ENCODE data around the gene BABAM1. TPM values are rescaled to one million over a fixed set of nuclear protein-coding genes. Genes with fewer than 3 reads are reported as not detected.

The BABAM1 gene
- total RNA-seq, 6 experiments from 2014 or later: 105 to 128 (median 120) TPM

DNA sequence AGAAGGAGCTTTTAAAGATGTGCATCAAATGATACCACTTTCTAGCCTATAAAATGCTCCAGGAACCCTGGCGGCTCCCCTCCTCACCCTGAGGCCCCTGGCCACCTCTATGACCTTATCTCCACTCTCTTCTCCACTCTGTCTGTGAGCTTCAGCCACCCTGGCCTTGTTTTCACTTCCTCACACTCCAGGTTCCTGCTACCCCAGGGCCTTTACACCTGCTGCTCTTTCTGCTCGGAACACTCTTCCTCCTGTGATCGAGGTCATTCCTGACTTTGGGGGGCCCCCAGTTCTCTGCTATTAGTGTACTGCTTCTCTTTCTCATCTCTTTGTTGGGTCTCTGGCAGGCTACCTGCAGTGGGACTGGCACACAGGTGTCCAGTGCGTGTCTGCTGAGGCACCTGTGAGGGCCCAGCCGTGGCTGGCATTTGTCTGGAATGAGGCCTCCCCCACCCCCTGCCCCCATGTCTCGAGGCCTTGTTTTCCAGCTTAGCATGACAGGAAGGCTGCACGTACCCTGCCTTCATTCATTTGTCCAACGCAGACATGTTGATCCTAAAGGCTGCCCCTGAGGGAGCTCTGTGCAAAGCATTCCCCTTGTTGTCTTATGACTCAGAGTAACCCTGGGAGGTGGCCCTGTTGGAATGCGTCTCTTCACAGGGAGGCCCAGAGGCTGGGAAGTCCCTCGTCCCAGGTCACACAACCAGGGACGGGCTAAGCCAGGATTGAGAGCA is 44.4 kb downstream of the BABAM1 start:
- H3K4me3 Mint-ChIP-seq: peak overlapping the region; percentile 79
- TF ChIP-seq, protein P1, sequence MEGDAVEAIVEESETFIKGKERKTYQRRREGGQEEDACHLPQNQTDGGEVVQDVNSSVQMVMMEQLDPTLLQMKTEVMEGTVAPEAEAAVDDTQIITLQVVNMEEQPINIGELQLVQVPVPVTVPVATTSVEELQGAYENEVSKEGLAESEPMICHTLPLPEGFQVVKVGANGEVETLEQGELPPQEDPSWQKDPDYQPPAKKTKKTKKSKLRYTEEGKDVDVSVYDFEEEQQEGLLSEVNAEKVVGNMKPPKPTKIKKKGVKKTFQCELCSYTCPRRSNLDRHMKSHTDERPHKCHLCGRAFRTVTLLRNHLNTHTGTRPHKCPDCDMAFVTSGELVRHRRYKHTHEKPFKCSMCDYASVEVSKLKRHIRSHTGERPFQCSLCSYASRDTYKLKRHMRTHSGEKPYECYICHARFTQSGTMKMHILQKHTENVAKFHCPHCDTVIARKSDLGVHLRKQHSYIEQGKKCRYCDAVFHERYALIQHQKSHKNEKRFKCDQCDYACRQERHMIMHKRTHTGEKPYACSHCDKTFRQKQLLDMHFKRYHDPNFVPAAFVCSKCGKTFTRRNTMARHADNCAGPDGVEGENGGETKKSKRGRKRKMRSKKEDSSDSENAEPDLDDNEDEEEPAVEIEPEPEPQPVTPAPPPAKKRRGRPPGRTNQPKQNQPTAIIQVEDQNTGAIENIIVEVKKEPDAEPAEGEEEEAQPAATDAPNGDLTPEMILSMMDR (IDR thresholded peaks at IDR 0.05): no peak
- DNase-seq: peak; percentile 62

DNA sequence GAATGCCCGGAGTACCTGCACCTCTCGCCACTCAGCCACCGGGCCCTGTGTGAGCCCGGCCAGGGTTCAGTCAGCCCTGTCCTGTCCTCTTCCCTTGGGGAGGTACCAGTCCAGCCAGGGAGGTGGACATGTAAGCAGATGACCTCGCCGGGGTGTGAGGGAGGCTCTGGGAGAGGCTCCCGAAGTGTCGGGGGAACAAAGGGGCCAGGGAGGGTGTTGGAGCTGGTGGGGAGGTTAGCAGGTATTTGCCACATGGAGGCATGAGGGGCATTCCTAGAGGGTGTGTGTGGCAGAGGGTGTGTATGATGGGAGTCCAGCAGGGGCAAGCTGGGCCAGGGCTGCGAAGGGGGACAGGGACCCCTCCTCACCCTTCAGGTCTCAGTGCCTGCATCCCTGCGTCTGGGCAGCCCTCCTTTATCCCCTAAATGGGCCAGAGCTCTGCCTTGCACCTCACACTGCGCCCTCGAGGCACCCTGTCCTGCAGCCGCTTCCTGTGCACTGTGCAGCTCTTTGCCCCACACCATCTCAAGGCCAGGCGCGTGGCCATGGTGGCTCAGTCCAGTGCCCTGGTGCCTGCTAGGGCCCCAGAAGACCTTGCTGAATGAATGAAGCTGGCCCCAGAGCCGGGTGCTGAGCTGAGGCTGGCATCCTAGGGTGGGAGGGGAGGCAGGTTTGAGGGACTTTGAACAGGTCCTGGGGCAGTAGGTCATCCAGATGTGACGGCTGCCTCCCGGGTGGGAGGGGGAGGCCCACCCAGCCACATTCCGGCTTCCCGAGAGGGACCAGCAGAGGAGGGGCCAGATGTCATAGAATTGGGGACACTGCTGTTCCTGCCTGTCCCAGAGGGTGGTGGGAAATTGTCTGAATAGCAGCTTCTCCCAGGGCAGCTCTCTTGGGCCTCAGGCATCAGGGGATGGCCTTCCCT is 45.2 kb downstream of the BABAM1 start:
- no peak for DNase-seq
- TF ChIP-seq, protein P1 (IDR thresholded peaks at IDR 0.05): no peak
- no peaks in the 10 kb centered on the region for H3K27me3 Mint-ChIP-seq (ENCODE audit: insufficient read depth)
- H3K36me3 Mint-ChIP-seq (ENCODE audit: low read depth): peaks cover 20% of the 10 kb centered on the region
- H3K27ac Mint-ChIP-seq: peak overlapping the region; percentile 86
- H3K9me3 Mint-ChIP-seq: no peaks in the 10 kb centered on the region
- peak overlapping the region; percentile 79 for H3K4me3 Mint-ChIP-seq
- peaks cover 30% of the 10 kb centered on the region for H3K4me1 Mint-ChIP-seq (ENCODE audit: low read depth)

More for the DNA sequence above, 44.4 kb downstream of the BABAM1 start:
- peak overlapping the region; percentile 86 for H3K27ac Mint-ChIP-seq
- peaks cover 32% of the 10 kb centered on the region for H3K4me1 Mint-ChIP-seq (ENCODE audit: low read depth)
- no peaks in the 10 kb centered on the region for H3K9me3 Mint-ChIP-seq
- H3K27me3 Mint-ChIP-seq (ENCODE audit: insufficient read depth): no peaks in the 10 kb centered on the region; the same call in 1 of the 2 replicates
- H3K36me3 Mint-ChIP-seq (ENCODE audit: low read depth): peaks cover 20% of the 10 kb centered on the region

DNA sequence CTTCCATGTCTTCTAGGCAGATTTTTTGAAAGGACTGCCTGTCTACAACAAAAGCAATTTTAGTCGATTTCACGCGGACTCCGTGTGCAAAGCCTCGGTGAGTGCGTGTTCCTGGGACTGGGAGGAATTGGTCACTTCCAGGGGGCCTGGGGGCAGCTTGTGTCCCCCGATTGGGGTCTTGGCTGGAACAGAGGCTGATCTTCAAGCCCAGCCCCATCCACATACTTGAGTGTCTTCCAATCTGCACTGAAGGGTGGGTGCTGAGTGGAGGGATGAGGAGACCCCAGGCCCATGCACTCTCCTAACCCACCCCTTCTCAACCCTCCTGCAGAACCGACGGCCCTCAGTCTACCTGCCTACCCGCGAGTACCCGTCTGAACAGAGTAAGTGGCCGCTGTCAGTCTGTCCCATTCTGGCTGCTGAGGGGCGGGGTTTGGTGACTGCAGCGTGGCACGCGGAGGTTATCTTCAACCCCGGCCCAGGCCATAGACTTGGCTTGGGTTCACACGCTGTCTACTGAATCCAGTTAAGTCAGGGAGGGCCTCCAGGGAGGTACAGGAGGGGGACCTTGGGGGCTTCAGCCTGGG is 46.9 kb downstream of the BABAM1 start:
- peaks cover 23% of the 10 kb centered on the region for H3K4me1 Mint-ChIP-seq (ENCODE audit: low read depth)
- peaks cover 20% of the 10 kb centered on the region for H3K36me3 Mint-ChIP-seq (ENCODE audit: low read depth)
- H3K27me3 Mint-ChIP-seq (ENCODE audit: insufficient read depth): no peaks in the 10 kb centered on the region; the same call in 1 of the 2 replicates
- no peaks in the 10 kb centered on the region for H3K9me3 Mint-ChIP-seq
- no peak overlapping the region for H3K4me3 Mint-ChIP-seq
- H3K27ac Mint-ChIP-seq: no peak overlapping the region
- TF ChIP-seq, protein P1 (IDR thresholded peaks at IDR 0.05): no peak
- DNase-seq: no peak

DNA sequence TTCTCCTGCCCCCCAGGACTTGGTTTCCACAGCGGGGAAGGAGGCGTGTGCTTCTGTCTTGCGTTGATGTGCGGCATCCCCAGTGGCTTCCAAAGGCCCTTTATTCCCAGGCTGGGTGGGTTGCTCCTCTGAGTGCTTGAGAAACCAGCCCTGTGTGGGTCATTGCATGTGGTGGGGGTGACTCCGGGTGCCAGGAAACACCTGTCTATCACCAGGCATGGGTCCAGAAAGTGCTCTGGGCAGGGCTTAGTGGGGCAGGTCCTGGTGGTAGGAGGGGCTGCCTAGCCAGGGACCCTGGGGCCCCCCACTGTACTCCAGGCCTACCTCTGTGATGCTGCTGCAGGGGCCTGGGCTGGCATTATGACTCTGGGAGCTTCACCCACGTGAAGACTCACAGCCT is 51.7 kb downstream of the BABAM1 start:
- H3K9me3 Mint-ChIP-seq: no peaks in the 10 kb centered on the region
- H3K4me3 Mint-ChIP-seq: no peak overlapping the region
- TF ChIP-seq, protein P1 (IDR thresholded peaks at IDR 0.05): no peak
- H3K27me3 Mint-ChIP-seq (ENCODE audit: insufficient read depth): peaks cover 2% of the 10 kb centered on the region; the same call in 1 of the 2 replicates
- peaks cover 14% of the 10 kb centered on the region for H3K36me3 Mint-ChIP-seq (ENCODE audit: low read depth)
- no peak for DNase-seq
- no peak overlapping the region for H3K27ac Mint-ChIP-seq
- H3K4me1 Mint-ChIP-seq (ENCODE audit: low read depth): peaks cover 9% of the 10 kb centered on the region

DNA sequence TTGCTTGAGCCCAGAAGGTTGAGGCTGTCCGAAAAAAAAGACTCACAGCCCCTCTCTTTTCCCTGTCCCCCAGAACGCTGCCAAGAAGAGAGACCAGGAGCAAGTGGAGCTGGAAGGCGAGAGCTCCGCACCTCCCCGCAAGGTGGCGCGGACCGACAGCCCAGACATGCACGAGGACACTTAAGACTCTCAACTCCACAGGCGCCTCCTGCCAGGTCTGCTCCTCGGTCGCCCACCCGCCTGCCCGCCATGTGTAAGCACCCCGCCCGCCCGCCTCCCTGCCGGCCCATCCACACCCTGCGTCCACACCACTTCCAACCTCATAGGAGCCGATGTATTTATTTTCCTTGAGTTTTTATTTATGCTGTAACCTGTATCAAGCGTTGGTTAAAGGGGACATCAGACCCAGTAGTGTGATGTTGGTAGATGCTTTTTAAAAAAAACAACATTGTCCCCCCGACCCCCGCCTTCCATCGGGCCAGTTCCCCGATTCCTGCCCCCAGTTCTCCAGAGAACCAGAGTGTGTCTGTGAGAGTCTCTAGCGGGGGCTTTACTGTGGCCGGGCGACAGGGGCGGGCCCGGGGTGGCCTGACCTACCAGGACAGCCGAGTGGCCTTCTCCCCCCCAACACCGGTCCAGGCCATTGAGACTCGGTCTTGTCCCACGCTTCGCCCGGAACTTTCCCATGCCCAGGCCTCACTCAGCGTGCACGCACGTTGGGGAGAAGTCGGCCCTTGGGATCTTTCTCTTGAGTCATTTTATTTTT is 52.4 kb downstream of the BABAM1 start:
- H3K27me3 Mint-ChIP-seq (ENCODE audit: insufficient read depth): peaks cover 2% of the 10 kb centered on the region; the same call in 1 of the 2 replicates
- no peak overlapping the region for H3K27ac Mint-ChIP-seq
- TF ChIP-seq, protein P1 (IDR thresholded peaks at IDR 0.05): no peak
- no peak overlapping the region for H3K4me3 Mint-ChIP-seq
- no peaks in the 10 kb centered on the region for H3K9me3 Mint-ChIP-seq
- no peak for DNase-seq
- peaks cover 9% of the 10 kb centered on the region for H3K4me1 Mint-ChIP-seq (ENCODE audit: low read depth)
- peaks cover 14% of the 10 kb centered on the region for H3K36me3 Mint-ChIP-seq (ENCODE audit: low read depth)

All from HFFc6 (cell line).